Astrocyte (in vitro differentiated cells and primary cell): ENCODE results near the gene COA8. TPM values are rescaled to one million over a fixed set of nuclear protein-coding genes. Genes with fewer than 3 reads are reported as not detected.
"Not testable (repeated sequence)": the region's sequence is repeated elsewhere in the genome, so short reads cannot be mapped to it uniquely, and the experiment has no call there.

Experiments used
- DNase-seq: peaks from one replicate; pipeline ENCODE4 v3.0.0-alpha.2; 2010; ENCODE audit warnings: low read depth
- FAIRE-seq: peaks from 2 replicates; lab custom pipeline; 2011; peaks lifted over from hg19 to GRCh38; lab: Jason Lieb, UNC
- H2AFZ ChIP-seq: 2 replicates; pipeline ENCODE4 v1.6.0; 2012; ENCODE audit warnings: low read depth, low read length, inconsistent platforms
- H3K27ac ChIP-seq: 2 replicates; pipeline ENCODE4 v1.5.1; 2011; ENCODE audit warnings: low read depth, low read length, inconsistent platforms
- H3K27me3 ChIP-seq: 2 replicates; pipeline ENCODE4 v1.6.0; 2011; ENCODE audit warnings: low read length, inconsistent platforms; ENCODE audit not compliant: insufficient read depth
- H3K36me3 ChIP-seq: 2 replicates; pipeline ENCODE4 v1.5.1; 2011; ENCODE audit warnings: low read length, inconsistent platforms; ENCODE audit not compliant: insufficient read depth
- H3K4me1 ChIP-seq: 2 replicates; pipeline ENCODE4 v1.5.1; 2011; ENCODE audit warnings: low read length, inconsistent platforms; ENCODE audit not compliant: insufficient read depth
- H3K4me2 ChIP-seq: 2 replicates; pipeline ENCODE4 v1.6.0; 2012; ENCODE audit warnings: low read length, inconsistent platforms
- H3K4me3 ChIP-seq: 2 replicates; pipeline ENCODE4 v1.5.1; 2011; ENCODE audit warnings: low read depth, mild to moderate bottlenecking, low read length, inconsistent platforms; ENCODE audit not compliant: insufficient read depth
- H3K79me2 ChIP-seq: 2 replicates; pipeline ENCODE4 v1.6.0; 2012; ENCODE audit warnings: mild to moderate bottlenecking, low read length, inconsistent platforms; ENCODE audit not compliant: insufficient read depth
- H3K9ac ChIP-seq: 2 replicates; pipeline ENCODE4 v1.6.0; 2012; ENCODE audit warnings: mild to moderate bottlenecking, low read length, inconsistent platforms
- H3K9me3 ChIP-seq: 2 replicates; pipeline ENCODE4 v1.5.1; 2012; ENCODE audit warnings: low read depth, mild to moderate bottlenecking, low read length, inconsistent platforms; ENCODE audit not compliant: insufficient read depth
- H4K20me1 ChIP-seq: 2 replicates; pipeline ENCODE4 v1.6.0; 2012; ENCODE audit warnings: low read length, inconsistent platforms; ENCODE audit not compliant: insufficient read depth
- H3K27ac Mint-ChIP-seq: one replicate; pipeline ENCODE4 v1.8.0; 2021; ENCODE audit warnings: mild to moderate bottlenecking, mixed read lengths; ENCODE audit not compliant: unreplicated experiment
- H3K27me3 Mint-ChIP-seq: one replicate; pipeline ENCODE4 v1.8.0; 2021; ENCODE audit warnings: low read depth, mixed read lengths; ENCODE audit not compliant: unreplicated experiment
- H3K36me3 Mint-ChIP-seq: one replicate; pipeline ENCODE4 v1.8.0; 2021; ENCODE audit warnings: low read depth, mixed read lengths; ENCODE audit not compliant: unreplicated experiment
- H3K4me1 Mint-ChIP-seq: one replicate; pipeline ENCODE4 v1.8.0; 2021; ENCODE audit warnings: low read depth, mixed read lengths; ENCODE audit not compliant: unreplicated experiment
- H3K4me3 Mint-ChIP-seq: one replicate; pipeline ENCODE4 v1.8.0; 2021; ENCODE audit warnings: mild to moderate bottlenecking, moderate library complexity, mixed read lengths; ENCODE audit not compliant: unreplicated experiment
- H3K9me3 Mint-ChIP-seq: one replicate; pipeline ENCODE4 v1.8.0; 2021; ENCODE audit warnings: mild to moderate bottlenecking, mixed read lengths; ENCODE audit not compliant: unreplicated experiment
- CTCF ChIP-seq: IDR thresholded peaks from 2 replicates; pipeline ENCODE4 v1.5.1; 2011; ENCODE audit warnings: low read depth, mild to moderate bottlenecking, inconsistent platforms, low read length, moderate library complexity; ENCODE audit not compliant: insufficient read depth
- EZH2 ChIP-seq: IDR thresholded peaks from 2 replicates; pipeline ENCODE4 v1.6.1; 2012; ENCODE audit warnings: mild to moderate bottlenecking, low read length, inconsistent platforms; ENCODE audit not compliant: insufficient read depth
- total RNA-seq: library from RNA; stranded (reverse); gene quantifications from 2 replicates; pipeline ENCODE4 v1.2.1, GENCODE V29; 2021

Gene COA8
- total RNA-seq, 1 donor from 2014 or later: 56.2 TPM

- Histone ChIP-seq H3K4me2 (no peak overlapping the region), H3K27me3 (peaks cover 14% of the 10 kb centered on the region), H3K4me3 (no peak overlapping the region), H3K79me2 (peaks cover 3% of the 10 kb centered on the region), H3K9me3 (no peaks in the 10 kb centered on the region), H3K27ac (no peak overlapping the region), H3K36me3 (no peaks in the 10 kb centered on the region), H3K4me1 (peaks cover 30% of the 10 kb centered on the region), H2AFZ (no peak overlapping the region), H4K20me1 (peaks cover 20% of the 10 kb centered on the region), H3K9ac (no peak overlapping the region)
- no peak for DNase-seq
- Mint-ChIP-seq H3K4me3 (peak overlapping the region; percentile 68), H3K27ac (no peak overlapping the region), H3K27me3 (peaks cover 6% of the 10 kb centered on the region), H3K4me1 (peaks cover 13% of the 10 kb centered on the region), H3K9me3 (no peaks in the 10 kb centered on the region), H3K36me3 (peaks cover 2% of the 10 kb centered on the region)
- no peak for FAIRE-seq
- TF ChIP-seq EZH2 (no peak), CTCF (no peak)
These were observed 38.5 kb upstream of the COA8 start for GRCh38 chr14:103524002-103524935.

- peaks cover 17% of the 10 kb centered on the region for H4K20me1 ChIP-seq
- not testable (repeated sequence) for H3K36me3 ChIP-seq, H3K9me3 ChIP-seq, H3K4me3 Mint-ChIP-seq, H3K4me3 ChIP-seq, H3K27ac Mint-ChIP-seq, DNase-seq, H2AFZ ChIP-seq, H3K9me3 Mint-ChIP-seq, H3K27me3 Mint-ChIP-seq, H3K27ac ChIP-seq, H3K9ac ChIP-seq, FAIRE-seq, H3K4me2 ChIP-seq, H3K36me3 Mint-ChIP-seq
- H3K79me2 ChIP-seq: peaks cover 16% of the 10 kb centered on the region
- H3K27me3 ChIP-seq: peaks cover 14% of the 10 kb centered on the region
- peaks cover 13% of the 10 kb centered on the region for H3K4me1 Mint-ChIP-seq
- H3K4me1 ChIP-seq: peaks cover 38% of the 10 kb centered on the region
These were observed 37.1 kb upstream of the COA8 start for GRCh38 chr14:103525430-103526246.

GRCh38 chr14:103526247-103526913 lies 36.4 kb upstream of the COA8 start:
- Histone ChIP-seq H3K36me3 (no peaks in the 10 kb centered on the region), H2AFZ (no peak overlapping the region), H3K4me1 (peaks cover 32% of the 10 kb centered on the region), H3K9me3 (no peaks in the 10 kb centered on the region), H4K20me1 (peaks cover 24% of the 10 kb centered on the region), H3K4me2 (no peak overlapping the region), H3K4me3 (no peak overlapping the region), H3K27me3 (peaks cover 14% of the 10 kb centered on the region), H3K27ac (no peak overlapping the region), H3K79me2 (peaks cover 24% of the 10 kb centered on the region), H3K9ac (no peak overlapping the region)
- DNase-seq (no peak), FAIRE-seq (no peak)
- peaks cover 6% of the 10 kb centered on the region for H3K36me3 Mint-ChIP-seq
- TF ChIP-seq CTCF (no peak), EZH2 (no peak)
- H3K9me3 Mint-ChIP-seq: no peaks in the 10 kb centered on the region
- no peak overlapping the region for H3K27ac Mint-ChIP-seq
- H3K4me3 Mint-ChIP-seq: no peak overlapping the region
- H3K27me3 Mint-ChIP-seq: peaks cover 6% of the 10 kb centered on the region
- H3K4me1 Mint-ChIP-seq: peaks cover 13% of the 10 kb centered on the region
